Right renal cortex interstitium (tissue), 3 donors: ENCODE results near the gene TRPV2. TPM values are rescaled to one million over a fixed set of nuclear protein-coding genes. Genes with fewer than 3 reads are reported as not detected.

ENCODE experiments used
- DNase-seq, 3 donors: peaks; one replicate each; pipeline ENCODE4 v3.0.0-alpha.2; 2013; ENCODE audit warnings: low read depth in 3 of 3, low spot score in 2 of 3
- polyA plus RNA-seq, 3 donors: library from polyadenylated mRNA; unstranded; fragments of 120-200 nt; gene quantifications; one replicate each; pipeline ENCODE4 v1.2.1, GENCODE V29; 2013; ENCODE audit not compliant: insufficient read length in 3 of 3

TRPV2 gene
- polyA plus RNA-seq, 3 donors, result 2.3 to 3.1 (median 2.9) TPM

GRCh38 chr17:16453493-16453851 lies 38.1 kb downstream of the TRPV2 start:
- no peak for DNase-seq

GRCh38 chr17:16455997-16456741 lies 40.8 kb downstream of the TRPV2 start:
- DNase-seq, result no peak

DNA sequence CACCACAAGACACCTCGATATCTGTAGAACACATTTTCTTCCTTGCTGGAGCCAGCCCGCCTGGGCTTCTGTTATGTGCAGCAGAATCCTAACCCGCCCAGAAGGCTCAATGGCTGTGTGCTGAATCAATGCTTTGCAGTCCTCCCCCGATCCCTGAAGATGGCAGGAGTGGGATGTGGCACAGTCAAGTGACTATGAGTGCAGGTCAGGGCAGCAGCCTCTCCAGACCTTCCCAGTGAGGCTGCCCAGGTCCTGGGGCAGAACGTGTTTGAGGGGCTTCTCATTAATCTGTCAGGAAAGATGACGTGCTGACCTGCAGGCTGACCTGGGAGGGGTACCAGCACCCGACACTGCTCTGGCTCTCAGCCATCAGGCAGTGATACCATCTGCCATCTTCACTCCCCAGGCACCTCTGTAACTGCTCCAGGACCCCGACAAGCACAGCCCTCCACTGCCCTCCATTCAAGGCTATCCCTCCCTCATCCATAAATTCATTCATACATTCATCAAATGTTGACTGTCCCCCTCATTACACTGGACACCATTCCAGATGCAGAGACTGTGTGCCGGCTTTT lies 41.5 kb downstream of the TRPV2 start:
- DNase-seq, result no peak

GRCh38 chr17:16459271-16459670 lies 43.9 kb downstream of the TRPV2 start:
- no peak for DNase-seq

GRCh38 chr17:16459855-16460550 lies 44.6 kb downstream of the TRPV2 start:
- no peak for DNase-seq

GRCh38 chr17:16460796-16461605 lies 45.6 kb downstream of the TRPV2 start:
- no peak for DNase-seq

DNA sequence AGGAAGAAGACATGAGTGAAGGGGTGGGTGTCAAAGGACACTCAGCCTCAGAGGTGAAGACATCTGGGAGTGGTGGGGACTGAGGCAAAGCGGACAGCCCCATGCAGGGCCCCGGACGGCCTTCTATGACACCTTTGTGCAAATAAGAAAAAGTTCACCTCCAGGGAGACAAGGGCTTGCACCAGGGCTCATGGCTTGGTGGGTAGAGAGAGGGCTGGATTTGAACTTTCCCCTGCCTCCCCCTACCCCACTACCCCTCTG lies 46.2 kb downstream of the TRPV2 start:
- no peak for DNase-seq

DNA sequence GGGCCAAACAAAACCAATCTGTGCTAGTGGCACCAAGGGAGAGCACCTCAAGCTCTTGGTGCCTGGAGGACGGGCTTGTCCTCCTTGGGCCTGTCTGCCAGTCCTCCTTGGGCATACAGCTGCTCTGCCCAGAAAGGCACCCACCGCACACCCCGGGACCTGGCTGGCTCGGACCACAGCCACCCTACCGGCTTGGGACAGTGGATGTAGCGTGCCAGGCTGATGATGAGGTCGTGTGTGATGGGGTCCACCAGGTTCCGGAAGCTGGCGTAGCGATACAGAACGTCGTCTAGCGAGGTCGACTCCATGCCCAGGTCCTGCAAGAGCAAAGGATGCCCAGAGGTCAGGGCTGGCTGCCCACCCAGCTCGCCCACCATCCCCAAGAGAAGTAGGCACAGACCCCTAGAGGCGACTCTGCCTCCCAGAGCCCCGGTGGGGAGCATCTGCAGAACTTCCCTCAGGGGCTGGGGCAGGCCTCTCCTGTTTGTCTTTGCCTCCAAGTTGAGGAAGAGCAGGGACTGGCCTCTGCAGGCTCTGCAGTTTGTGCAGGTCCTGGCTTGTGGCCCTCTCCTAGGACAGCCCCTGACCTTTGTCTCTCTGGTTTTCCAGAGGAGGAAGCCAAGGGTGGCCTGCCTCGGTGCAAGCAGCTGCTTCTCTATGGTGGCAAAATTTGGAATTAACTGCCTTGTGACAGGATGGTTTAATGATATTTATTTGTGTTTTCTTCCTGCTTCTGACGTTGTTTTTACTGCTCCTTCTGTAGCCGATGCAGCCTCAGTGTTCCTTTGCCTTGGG lies 46.9 kb downstream of the TRPV2 start:
- no peak for DNase-seq

- DNase-seq, result no peak
Observed at GRCh38 chr17:16463358-16464302, 48.3 kb downstream of the TRPV2 start.

GRCh38 chr17:16464303-16465051 lies 49.1 kb downstream of the TRPV2 start:
- DNase-seq, result no peak

- DNase-seq, result no peak
Observed at GRCh38 chr17:16465052-16465312, 49.6 kb downstream of the TRPV2 start.

DNA sequence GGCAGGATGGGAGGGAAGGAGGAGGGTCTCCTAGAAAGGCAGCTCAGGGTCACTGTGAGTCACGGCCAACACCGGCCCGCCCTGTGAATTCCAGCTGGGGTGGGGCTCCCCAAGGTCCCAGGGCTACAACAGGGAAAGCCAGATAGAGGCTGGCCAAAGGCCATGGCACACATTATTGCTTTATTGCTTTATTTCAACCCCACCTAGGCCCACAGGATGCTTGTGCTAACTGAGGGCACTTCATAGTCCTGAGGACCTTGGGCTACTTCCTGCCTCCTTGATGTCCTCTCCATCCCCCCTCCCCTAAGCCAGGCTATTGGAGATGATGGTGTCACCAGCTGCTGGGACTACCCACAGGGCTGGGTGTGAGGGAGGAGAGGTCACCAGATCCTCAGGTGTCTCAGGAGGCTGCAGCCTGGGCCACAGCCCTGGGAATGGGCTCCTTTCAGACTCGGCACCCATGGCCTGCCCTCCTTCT lies 50.5 kb downstream of the TRPV2 start:
- no peak for DNase-seq

DNA sequence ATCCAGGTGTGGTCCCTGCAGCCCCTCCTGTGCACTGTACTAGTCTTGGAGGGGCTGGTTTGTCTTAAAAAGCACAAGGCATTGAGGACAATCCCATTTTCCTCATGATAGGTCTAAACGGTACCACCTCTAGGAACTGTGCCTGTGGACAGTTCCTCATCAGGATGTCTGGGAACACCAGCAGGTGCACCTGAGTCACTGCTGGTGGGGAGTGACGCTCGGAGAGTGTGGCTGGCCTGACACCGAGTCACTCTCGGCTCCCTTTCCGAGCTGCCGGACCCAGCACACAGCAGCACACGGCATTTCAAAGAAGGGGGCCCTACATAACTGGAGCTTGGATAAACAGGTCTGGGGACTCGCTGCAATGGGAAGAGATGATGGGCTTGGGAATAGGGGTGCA lies 51.0 kb downstream of the TRPV2 start:
- no peak for DNase-seq

DNA sequence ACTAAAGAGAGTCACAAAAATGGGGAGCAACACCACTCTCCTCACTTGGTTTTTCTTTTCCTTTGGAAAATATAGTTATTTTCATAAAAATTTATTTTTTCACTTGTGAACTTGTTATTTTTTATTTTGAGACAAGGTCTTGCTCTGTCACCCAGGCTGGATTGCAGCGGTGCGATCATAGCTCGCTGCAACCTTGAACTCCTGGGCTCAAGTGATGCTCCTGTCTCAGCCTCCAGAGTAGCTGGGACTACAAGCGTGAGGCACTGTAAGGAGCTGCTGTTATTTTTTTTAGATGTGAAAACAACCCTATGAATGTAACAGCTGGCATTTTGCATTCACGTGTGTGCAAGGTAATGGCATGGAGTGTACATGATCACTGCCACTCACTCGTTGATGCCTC lies 51.7 kb downstream of the TRPV2 start:
- no peak for DNase-seq

GRCh38 chr17:16467886-16468285 lies 52.5 kb downstream of the TRPV2 start:
- DNase-seq, result no peak

DNA sequence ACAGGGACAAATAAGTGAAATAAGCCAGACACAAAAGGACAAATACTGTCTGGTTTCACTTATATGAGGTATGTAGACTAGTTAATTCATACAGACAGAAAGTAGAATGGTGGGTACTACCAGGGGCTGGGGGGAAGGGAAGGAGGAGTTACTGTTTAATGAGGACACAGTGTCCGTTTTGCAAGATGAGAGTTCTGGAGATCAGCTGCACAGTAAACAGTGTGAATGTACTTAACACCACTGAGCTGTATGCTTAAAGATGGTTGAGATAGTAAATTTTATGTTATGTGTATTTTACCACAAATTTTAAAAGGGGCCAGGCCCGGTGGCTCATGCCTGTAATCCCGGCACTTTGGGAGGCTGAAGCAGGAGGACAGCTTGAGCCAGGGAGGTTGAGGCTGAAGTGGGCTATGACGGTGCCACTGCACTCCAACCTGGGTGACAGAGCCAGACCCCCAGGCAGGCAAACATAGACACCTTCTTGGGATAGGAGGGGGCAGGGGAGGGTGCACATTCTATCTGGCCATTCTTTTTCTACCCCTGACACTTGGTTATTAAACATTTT lies 53.1 kb downstream of the TRPV2 start:
- no peak for DNase-seq

DNA sequence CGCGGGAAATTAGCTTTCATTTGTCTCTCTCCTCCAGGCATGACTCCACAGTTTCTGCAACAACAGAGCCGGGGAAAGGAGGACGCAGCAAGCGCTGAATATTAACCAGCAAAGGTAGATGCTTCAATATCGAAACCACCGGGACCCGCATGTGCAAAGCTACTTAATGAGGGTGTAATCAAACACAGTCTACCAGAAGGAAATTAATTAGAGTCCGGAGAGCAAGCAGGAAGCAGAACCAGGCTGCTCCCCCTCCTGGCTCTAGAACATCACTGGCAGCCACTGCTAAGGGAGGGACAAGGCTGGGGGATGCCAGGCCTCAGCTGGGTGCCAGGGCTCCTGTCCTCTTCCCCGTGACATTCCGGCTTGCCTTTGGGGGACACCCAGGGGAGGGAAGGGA lies 54.9 kb downstream of the TRPV2 start:
- no peak for DNase-seq

- DNase-seq, result no peak
Observed at GRCh38 chr17:16471295-16471694, 55.9 kb downstream of the TRPV2 start.

DNA sequence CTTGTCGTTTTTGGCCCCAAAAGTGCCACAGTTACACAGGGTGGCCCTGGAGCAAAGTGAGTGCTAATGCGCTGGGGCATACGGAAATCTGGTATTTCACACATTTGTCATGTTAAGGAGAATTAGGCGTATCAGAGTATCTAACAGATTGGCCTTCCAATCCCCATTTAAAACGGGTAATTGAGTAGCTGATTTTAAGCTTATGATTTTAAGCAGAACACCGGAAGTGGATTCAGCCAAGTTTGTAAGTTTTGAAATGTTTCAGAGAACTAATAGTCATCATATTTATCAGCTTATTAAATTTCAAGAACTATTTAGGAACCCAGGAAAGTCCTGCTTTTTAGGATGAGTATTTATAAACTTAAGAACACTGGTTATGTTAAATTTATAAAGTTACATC lies 57.2 kb downstream of the TRPV2 start:
- DNase-seq, result no peak
